Measurements from ENCODE around the gene TEKT3. TPM values are rescaled to one million over a fixed set of nuclear protein-coding genes. Genes with fewer than 3 reads are reported as not detected.

TEKT3 gene
- not detected for polyA plus RNA-seq

DNA sequence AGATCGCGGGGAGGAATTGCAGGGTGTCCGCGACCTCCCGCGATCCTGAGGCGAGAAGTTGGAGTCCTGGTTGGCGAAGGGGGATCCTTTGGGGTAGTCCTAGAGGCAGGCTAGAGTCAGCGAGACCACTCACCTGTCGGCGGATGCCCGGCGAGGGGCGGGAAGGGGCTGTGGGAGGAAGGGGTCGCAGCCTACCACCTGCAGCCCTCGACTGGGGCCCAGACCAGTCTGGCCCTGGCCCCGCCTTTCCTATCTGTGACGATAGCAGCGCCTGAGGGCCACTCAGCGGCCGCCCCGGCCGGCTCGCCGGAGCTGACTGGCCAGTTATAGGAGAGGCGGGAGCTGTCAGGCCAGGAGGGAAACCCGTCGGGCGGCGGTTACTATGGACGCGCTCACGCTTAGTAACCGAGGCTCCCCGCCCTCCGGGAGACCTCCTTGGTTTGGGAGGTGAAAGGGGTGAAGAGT is at the start of gene TEKT3:
TSS of gene TEKT3 (minus strand) at position 213 of the 465 bp plus-strand sequence. CDS start 10,012 bp downstream, outside the sequence.
- Mint-ChIP-seq H3K27me3 (ENCODE audit: low read depth in 3 of 3) (peaks cover 19 to 45% (median 31%) of the 10 kb centered on the region in 3 donors), H3K4me1 (peaks cover 5 to 13% of the 10 kb centered on the region in 2 donors), H3K27ac (no peak within 1 kb of the TSS), H3K4me3 (peak within 1 kb of the TSS; percentile 33 to 67 (median 53)), H3K9me3 (peaks cover 0 to 7% (median 0%) of the 10 kb centered on the region in 6 donors), H3K36me3 (peaks cover 0 to 11% (median 0%) of the 10 kb centered on the region in 3 donors)
- DNase-seq: peak in 2 of 3 donors; percentile 1 to 7

DNA sequence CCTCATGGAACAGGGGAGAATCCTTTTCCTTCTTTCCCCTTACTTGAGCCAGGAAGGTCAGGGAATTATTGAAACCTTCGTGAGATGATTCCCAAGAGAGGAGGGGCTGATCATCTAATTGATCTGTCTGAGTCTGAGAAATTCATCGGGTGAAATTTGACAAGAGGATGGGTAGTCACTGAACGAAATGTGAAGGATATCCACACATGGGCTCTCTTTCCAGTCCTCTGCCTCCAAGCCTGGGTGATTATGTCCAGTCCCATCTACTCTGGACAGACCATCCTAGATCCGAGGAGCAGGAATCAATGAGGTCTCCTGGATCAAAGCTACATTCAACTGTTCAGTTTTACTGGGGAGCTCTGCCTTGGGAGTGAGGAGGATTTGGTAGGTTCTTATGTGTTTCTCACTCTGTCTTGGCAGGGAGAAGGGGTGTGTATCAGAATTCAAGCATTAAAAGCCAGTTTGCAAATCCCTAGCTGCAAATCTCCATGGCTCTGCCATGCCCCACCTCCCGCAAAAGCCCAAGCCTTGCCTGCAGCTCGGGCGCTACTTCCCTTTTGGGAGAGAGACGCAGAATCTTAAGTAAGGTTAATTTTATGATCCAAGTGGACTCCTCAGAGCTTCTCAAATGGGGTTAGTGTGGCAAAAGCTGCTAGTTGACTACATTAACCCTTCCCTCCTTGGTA is 47.1 kb upstream of the TEKT3 start:
- H3K27me3 Mint-ChIP-seq (ENCODE audit: low read depth in 3 of 3): peaks cover 3 to 6% (median 3%) of the 10 kb centered on the region in 3 donors
- peaks cover 0 to 8% (median 0%) of the 10 kb centered on the region in 6 donors for H3K9me3 Mint-ChIP-seq
- no peak overlapping the region for H3K27ac Mint-ChIP-seq
- no peak for DNase-seq
- H3K4me3 Mint-ChIP-seq: no peak overlapping the region
- H3K36me3 Mint-ChIP-seq: no peaks in the 10 kb centered on the region
- H3K4me1 Mint-ChIP-seq: no peaks in the 10 kb centered on the region

- Mint-ChIP-seq H3K27ac (no peak overlapping the region), H3K4me3 (no peak overlapping the region), H3K9me3 (peaks cover 0 to 5% (median 0%) of the 10 kb centered on the region in 6 donors), H3K4me1 (no peaks in the 10 kb centered on the region), H3K36me3 (no peaks in the 10 kb centered on the region), H3K27me3 (ENCODE audit: low read depth in 3 of 3) (peaks cover 3 to 7% (median 4%) of the 10 kb centered on the region in 3 donors)
- no peak for DNase-seq
Measured at GRCh38 chr17:15386083-15386482, 44.7 kb upstream of the TEKT3 start.

DNA sequence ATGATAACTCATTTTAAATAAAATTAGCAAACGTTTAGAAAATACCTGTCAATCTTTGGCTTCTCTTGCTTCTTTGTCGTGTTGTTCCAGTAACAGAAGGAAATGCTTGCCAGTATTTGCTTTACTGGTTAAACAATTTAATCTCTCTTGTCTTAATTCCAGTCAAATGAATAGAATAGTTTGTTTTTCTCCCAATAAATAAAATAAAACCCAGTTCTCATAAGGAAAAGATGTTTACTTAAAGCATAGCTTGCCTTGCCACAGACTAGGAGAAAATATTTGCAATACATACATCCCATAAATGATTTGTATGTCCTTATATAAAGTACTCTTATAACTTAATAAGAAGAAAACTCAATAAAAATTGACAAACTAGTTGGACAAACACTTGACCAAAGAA is 43.9 kb upstream of the TEKT3 start:
- Mint-ChIP-seq H3K9me3 (peaks cover 0 to 5% (median 0%) of the 10 kb centered on the region in 6 donors), H3K27ac (no peak overlapping the region), H3K27me3 (ENCODE audit: low read depth in 3 of 3) (peaks cover 2 to 7% (median 4%) of the 10 kb centered on the region in 3 donors), H3K36me3 (no peaks in the 10 kb centered on the region), H3K4me1 (no peaks in the 10 kb centered on the region), H3K4me3 (no peak overlapping the region)
- no peak for DNase-seq

GRCh38 chr17:15384142-15384787 is 42.9 kb upstream of the TEKT3 start:
- no peaks in the 10 kb centered on the region for H3K36me3 Mint-ChIP-seq

DNA sequence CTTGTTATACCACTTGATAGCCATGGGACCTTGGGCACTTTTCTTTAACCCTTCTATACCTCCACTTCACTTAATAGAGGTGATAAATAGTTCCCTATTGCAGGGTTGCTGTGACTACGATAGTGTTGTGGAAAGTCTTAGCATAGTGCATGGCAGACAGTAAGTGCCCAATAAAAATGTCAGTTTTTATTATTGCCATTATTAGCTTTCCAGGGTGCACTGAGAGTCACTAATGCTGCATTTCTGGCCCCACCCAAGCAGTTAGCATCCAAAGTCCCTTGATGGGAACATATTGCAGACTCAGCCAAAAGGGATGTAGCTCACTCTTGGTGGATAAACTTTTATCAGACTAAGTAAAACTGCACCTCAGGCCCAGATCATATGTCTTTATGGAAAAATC is 41.5 kb upstream of the TEKT3 start:
- Mint-ChIP-seq H3K4me3 (no peak overlapping the region), H3K36me3 (no peaks in the 10 kb centered on the region), H3K27ac (no peak overlapping the region), H3K9me3 (peaks cover 0 to 5% (median 0%) of the 10 kb centered on the region in 6 donors), H3K4me1 (no peaks in the 10 kb centered on the region), H3K27me3 (ENCODE audit: low read depth in 3 of 3) (peaks cover 2 to 10% (median 4%) of the 10 kb centered on the region in 3 donors)
- no peak for DNase-seq

More at GRCh38 chr17:15384142-15384787, 42.9 kb upstream of the TEKT3 start:
- DNase-seq: no peak
- Mint-ChIP-seq H3K4me3 (no peak overlapping the region), H3K9me3 (peaks cover 0 to 5% (median 0%) of the 10 kb centered on the region in 6 donors), H3K27ac (no peak overlapping the region), H3K27me3 (ENCODE audit: low read depth in 3 of 3) (peaks cover 2 to 10% (median 7%) of the 10 kb centered on the region in 3 donors), H3K4me1 (no peaks in the 10 kb centered on the region)

GRCh38 chr17:15381707-15382106 is 40.3 kb upstream of the TEKT3 start:
- Mint-ChIP-seq H3K9me3 (peaks cover 0 to 3% (median 0%) of the 10 kb centered on the region in 6 donors), H3K27me3 (ENCODE audit: low read depth in 3 of 3) (peaks cover 2 to 9% (median 4%) of the 10 kb centered on the region in 3 donors), H3K4me1 (no peaks in the 10 kb centered on the region), H3K4me3 (no peak overlapping the region), H3K36me3 (no peaks in the 10 kb centered on the region), H3K27ac (no peak overlapping the region)
- DNase-seq: no peak

DNA sequence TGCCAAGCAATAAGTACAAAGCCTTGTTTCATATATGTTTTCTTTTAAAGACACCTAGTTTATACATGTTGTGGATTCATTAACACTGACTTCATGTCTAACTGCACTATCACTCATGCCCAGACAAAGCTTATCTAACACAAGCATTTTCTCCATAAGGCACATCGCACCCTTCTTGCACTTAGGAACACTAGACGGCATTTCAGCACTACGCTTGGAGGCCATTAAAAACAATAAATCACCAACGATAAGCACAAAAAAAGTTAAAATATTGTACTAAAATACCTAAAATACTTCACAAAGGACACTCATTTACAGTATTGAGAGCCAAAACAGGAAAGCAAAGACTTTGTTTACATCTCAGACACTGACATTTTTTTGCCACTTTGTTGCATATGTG is 39.0 kb upstream of the TEKT3 start:
- H3K9me3 Mint-ChIP-seq: no peaks in the 10 kb centered on the region
- no peak for DNase-seq
- H3K27me3 Mint-ChIP-seq (ENCODE audit: low read depth in 3 of 3): peaks cover 0 to 10% (median 8%) of the 10 kb centered on the region in 3 donors
- H3K27ac Mint-ChIP-seq: no peak overlapping the region
- H3K4me3 Mint-ChIP-seq: no peak overlapping the region
- no peaks in the 10 kb centered on the region for H3K36me3 Mint-ChIP-seq
- no peaks in the 10 kb centered on the region for H3K4me1 Mint-ChIP-seq

- Mint-ChIP-seq H3K36me3 (no peaks in the 10 kb centered on the region), H3K4me3 (no peak overlapping the region), H3K4me1 (no peaks in the 10 kb centered on the region), H3K9me3 (no peaks in the 10 kb centered on the region), H3K27ac (no peak overlapping the region), H3K27me3 (ENCODE audit: low read depth in 3 of 3) (peaks cover 0 to 10% (median 7%) of the 10 kb centered on the region in 3 donors)
- no peak for DNase-seq
Measured at GRCh38 chr17:15379659-15380058, 38.3 kb upstream of the TEKT3 start.

GRCh38 chr17:15378243-15378642 is 36.8 kb upstream of the TEKT3 start:
- H3K4me3 Mint-ChIP-seq: no peak overlapping the region
- H3K9me3 Mint-ChIP-seq: no peaks in the 10 kb centered on the region
- no peaks in the 10 kb centered on the region for H3K4me1 Mint-ChIP-seq
- no peak overlapping the region for H3K27ac Mint-ChIP-seq
- no peaks in the 10 kb centered on the region for H3K36me3 Mint-ChIP-seq
- no peak for DNase-seq
- H3K27me3 Mint-ChIP-seq (ENCODE audit: low read depth in 3 of 3): peaks cover 0 to 10% (median 5%) of the 10 kb centered on the region in 3 donors

DNA sequence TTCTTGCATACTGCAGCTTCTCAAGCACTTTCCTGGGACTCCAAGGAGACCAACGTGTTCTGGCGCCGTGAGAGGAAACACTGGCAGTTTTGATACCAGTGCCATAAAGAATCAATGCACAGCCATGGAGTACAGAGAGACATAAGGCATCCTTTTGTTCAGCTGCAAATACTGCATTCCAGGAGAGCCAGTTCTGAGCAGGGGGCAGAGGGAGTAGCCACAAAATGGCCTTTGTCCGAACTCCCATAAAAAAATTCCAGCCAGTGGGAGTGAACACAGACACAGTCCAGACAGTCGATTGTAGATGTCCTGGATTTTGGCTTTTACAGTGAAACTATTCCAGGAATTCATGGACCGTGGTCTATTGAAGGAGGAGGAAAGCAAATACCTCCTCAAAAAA is 36.2 kb upstream of the TEKT3 start:
- no peaks in the 10 kb centered on the region for H3K9me3 Mint-ChIP-seq
- no peak for DNase-seq
- no peak overlapping the region for H3K27ac Mint-ChIP-seq
- H3K4me1 Mint-ChIP-seq: no peaks in the 10 kb centered on the region
- H3K27me3 Mint-ChIP-seq (ENCODE audit: low read depth in 3 of 3): peaks cover 0 to 10% (median 5%) of the 10 kb centered on the region in 3 donors
- H3K36me3 Mint-ChIP-seq: no peaks in the 10 kb centered on the region
- H3K4me3 Mint-ChIP-seq: no peak overlapping the region

DNA sequence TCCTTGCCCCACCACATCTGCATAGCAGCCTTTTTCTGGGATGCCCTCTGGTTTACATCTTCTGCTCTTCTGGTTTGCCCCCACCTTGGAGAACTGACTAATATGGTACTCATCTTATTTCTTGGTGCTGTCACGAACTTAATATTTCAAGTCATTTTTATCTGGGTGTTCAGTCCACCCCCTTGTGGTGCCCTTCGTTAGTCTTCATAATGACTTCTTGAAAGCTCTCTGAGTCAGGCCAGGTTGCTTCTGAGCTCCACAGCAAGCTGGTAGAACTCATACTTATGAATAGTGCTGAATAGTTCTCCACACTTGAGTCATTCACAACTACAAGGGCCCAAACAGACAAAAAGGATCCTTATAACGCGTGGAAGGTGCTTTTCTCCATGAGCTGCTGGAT is 35.8 kb upstream of the TEKT3 start:
- Mint-ChIP-seq H3K9me3 (no peaks in the 10 kb centered on the region), H3K4me1 (no peaks in the 10 kb centered on the region), H3K27me3 (ENCODE audit: low read depth in 3 of 3) (peaks cover 0 to 10% (median 5%) of the 10 kb centered on the region in 3 donors), H3K36me3 (no peaks in the 10 kb centered on the region), H3K4me3 (no peak overlapping the region), H3K27ac (no peak overlapping the region)
- no peak for DNase-seq

- Mint-ChIP-seq H3K27me3 (ENCODE audit: low read depth in 3 of 3) (peaks cover 0 to 12% (median 4%) of the 10 kb centered on the region in 3 donors), H3K4me1 (no peaks in the 10 kb centered on the region), H3K27ac (no peak overlapping the region), H3K36me3 (no peaks in the 10 kb centered on the region), H3K9me3 (peaks cover 0 to 3% (median 0%) of the 10 kb centered on the region in 6 donors), H3K4me3 (no peak overlapping the region)
- no peak for DNase-seq
Measured at GRCh38 chr17:15371376-15372130, 30.2 kb upstream of the TEKT3 start.

- H3K36me3 Mint-ChIP-seq: no peaks in the 10 kb centered on the region
- peaks cover 0 to 15% (median 0%) of the 10 kb centered on the region in 3 donors for H3K27me3 Mint-ChIP-seq (ENCODE audit: low read depth in 3 of 3)
- no peaks in the 10 kb centered on the region for H3K4me1 Mint-ChIP-seq
- no peak overlapping the region for H3K27ac Mint-ChIP-seq
- H3K9me3 Mint-ChIP-seq: peaks cover 0 to 3% (median 0%) of the 10 kb centered on the region in 6 donors
- no peak overlapping the region for H3K4me3 Mint-ChIP-seq
- no peak for DNase-seq
Measured at GRCh38 chr17:15368600-15368999, 27.2 kb upstream of the TEKT3 start.
